Breast epithelium (tissue), 4 donors: ENCODE data around the gene ATP11C. TPM values are rescaled to one million over a fixed set of nuclear protein-coding genes. Genes with fewer than 3 reads are reported as not detected.
"Not testable (repeated sequence)": the region's sequence is repeated elsewhere in the genome, so short reads cannot be mapped to it uniquely, and the experiment has no call there.

Experiments used
- DNase-seq, 2 donors: peaks; one replicate each; pipeline ENCODE4 v3.0.0-alpha.2; 2019; ENCODE audit warnings: low spot score in 2 of 2
- H3K27ac ChIP-seq, 2 donors: fragments of 200-600 bp; sonication (generic) in 1 of 2; one replicate each; pipeline ENCODE4 v1.5.1; 2016 to 2019; ENCODE audit warnings: mild to moderate bottlenecking in 1 of 2
- H3K27me3 ChIP-seq, 2 donors: fragments of 200-600 bp; sonication (generic) in 1 of 2; one replicate each; pipeline versions ENCODE4 v1.5.1 to v1.6.0; 2017 to 2019; ENCODE audit warnings: control low read depth in 1 of 2, mild to moderate bottlenecking in 1 of 2
- H3K36me3 ChIP-seq: fragments of 200-600 bp; one replicate; pipeline ENCODE4 v1.5.1; 2019
- H3K4me1 ChIP-seq, 2 donors: fragments of 200-600 bp; sonication (generic); one replicate each; pipeline ENCODE4 v1.5.1; 2016 to 2019; ENCODE audit warnings: control low read depth in 1 of 2
- H3K4me3 ChIP-seq, 3 donors: fragments of 200-600 bp; sonication (generic); 1 replicate in 2 of 3; 2 replicates in 1 of 3; pipeline ENCODE4 v1.5.1; 2016 to 2019; ENCODE audit warnings: mild to moderate bottlenecking in 3 of 3, moderate library complexity in 2 of 3
- H3K9me3 ChIP-seq, 2 donors: fragments of 200-600 bp; sonication (generic) in 1 of 2; one replicate each; pipeline ENCODE4 v1.5.1; 2016 to 2019; ENCODE audit warnings: control low read depth in 1 of 2
- CTCF ChIP-seq, 3 donors: fragments of 450-650 bp; IDR thresholded peaks; one replicate each; pipeline ENCODE4 v1.5.1; 2016 to 2017; ENCODE audit warnings: antibody characterized with exemption in 3 of 3, mild to moderate bottlenecking in 3 of 3, moderate library complexity in 3 of 3
- POLR2A ChIP-seq: fragments of 450-650 bp; IDR thresholded peaks from one replicate; pipeline ENCODE4 v1.6.1; 2016; ENCODE audit warnings: antibody characterized with exemption, mild to moderate bottlenecking, moderate library complexity
- POLR2AphosphoS5 ChIP-seq, 3 donors: sonication (generic); formaldehyde crosslinking; IDR thresholded peaks; one replicate each; pipeline ENCODE4 v1.6.1; 2017; ENCODE audit warnings: antibody characterized with exemption in 3 of 3
- intact Hi-C: fragments of 100-400 bp; cut with DNase I; formaldehyde crosslinking; loops from one replicate; pipeline ENCODE4 v1.15.1; 2023; ENCODE audit warnings: low total_unique reads
- total RNA-seq, 3 donors: library from RNA; depleted of rRNA; stranded (reverse); fragments of >200 nt; gene quantifications; one replicate each; pipeline ENCODE4 v1.1.0, GENCODE V29; 2016

Gene ATP11C
- total RNA-seq, 3 donors from 2014 or later, result 32.5 to 42.4 (median 34.1) TPM

GRCh38 chrX:139924069-139924695, 8.7 kb downstream of the ATP11C start:
- H3K4me1 ChIP-seq, result no peaks in the 10 kb centered on the region
- DNase-seq, result no peak
- peaks cover 0 to 7% of the 10 kb centered on the region in 2 donors for H3K27me3 ChIP-seq
- intact Hi-C loops, result no loop called here
- H3K9me3 ChIP-seq, result no peaks in the 10 kb centered on the region
- H3K36me3 ChIP-seq, result no peaks in the 10 kb centered on the region
- peak overlapping the region in 1 of 2 donors; percentile 54 for H3K27ac ChIP-seq
- H3K4me3 ChIP-seq, result no peak overlapping the region
- TF ChIP-seq POLR2AphosphoS5 (IDR thresholded peaks at IDR 0.05), result no peak

GRCh38 chrX:139921142-139921541, 11.7 kb downstream of the ATP11C start:
- H3K9me3 ChIP-seq, H3K36me3 ChIP-seq, DNase-seq, intact Hi-C loops, H3K4me3 ChIP-seq, H3K4me1 ChIP-seq, H3K27ac ChIP-seq, H3K27me3 ChIP-seq: not testable (repeated sequence)

GRCh38 chrX:139920316-139920715, 12.5 kb downstream of the ATP11C start:
- TF ChIP-seq CTCF (IDR thresholded peaks at IDR 0.05) (no peak), POLR2AphosphoS5 (IDR thresholded peaks at IDR 0.05) (no peak), POLR2A (no peak)
- intact Hi-C loops, result no loop called here
- Histone ChIP-seq H3K4me3 (no peak overlapping the region), H3K27me3 (peaks cover 0 to 2% of the 10 kb centered on the region in 2 donors), H3K9me3 (no peaks in the 10 kb centered on the region), H3K36me3 (no peaks in the 10 kb centered on the region), H3K4me1 (no peaks in the 10 kb centered on the region), H3K27ac (no peak overlapping the region)
- DNase-seq, result no peak

GRCh38 chrX:139914421-139914820, 18.4 kb downstream of the ATP11C start:
- no peak for DNase-seq
- no peaks in the 10 kb centered on the region for H3K36me3 ChIP-seq
- H3K27ac ChIP-seq, result no peak overlapping the region
- intact Hi-C loops, result no loop called here
- H3K9me3 ChIP-seq, result no peaks in the 10 kb centered on the region
- no peaks in the 10 kb centered on the region for H3K4me1 ChIP-seq
- no peak for TF ChIP-seq CTCF (IDR thresholded peaks at IDR 0.05)
- H3K27me3 ChIP-seq, result no peaks in the 10 kb centered on the region
- no peak overlapping the region for H3K4me3 ChIP-seq

GRCh38 chrX:139909712-139910111, 23.1 kb downstream of the ATP11C start:
- H3K27ac ChIP-seq, result no peak overlapping the region
- peaks cover 0 to under 1% of the 10 kb centered on the region in 2 donors for H3K27me3 ChIP-seq
- no peaks in the 10 kb centered on the region for H3K36me3 ChIP-seq
- H3K4me3 ChIP-seq, result no peak overlapping the region
- intact Hi-C loops, result no loop called here
- H3K4me1 ChIP-seq, result no peaks in the 10 kb centered on the region
- TF ChIP-seq POLR2A, result no peak
- no peak for TF ChIP-seq CTCF (IDR thresholded peaks at IDR 0.05)
- no peak for TF ChIP-seq POLR2AphosphoS5 (IDR thresholded peaks at IDR 0.05)
- H3K9me3 ChIP-seq, result no peaks in the 10 kb centered on the region
- no peak for DNase-seq

- Histone ChIP-seq H3K4me3 (no peak overlapping the region), H3K27me3 (peaks cover 0 to 6% of the 10 kb centered on the region in 2 donors), H3K9me3 (no peaks in the 10 kb centered on the region), H3K27ac (no peak overlapping the region), H3K36me3 (no peaks in the 10 kb centered on the region), H3K4me1 (no peaks in the 10 kb centered on the region)
- intact Hi-C loops, result no loop called here
- no peak for DNase-seq
- TF ChIP-seq POLR2AphosphoS5 (IDR thresholded peaks at IDR 0.05) (no peak), CTCF (IDR thresholded peaks at IDR 0.05) (no peak), POLR2A (no peak)
These were observed 25.8 kb downstream of the ATP11C start for GRCh38 chrX:139907078-139907477.
